K562 (cell line): ENCODE measurements around the gene FAM120AOS. TPM values are rescaled to one million over a fixed set of nuclear protein-coding genes. Genes with fewer than 3 reads are reported as not detected.

Source experiments
- ARID3B ChIP-seq: fragments of 250-450 bp; sonication (Bioruptor Pico); IDR thresholded peaks from 2 replicates; pipeline ENCODE4 v1.4.0; 2020; ENCODE audit warnings: borderline replicate concordance
- ATF3 ChIP-seq, 2 experiments: fragments of 450-650 bp in 1 of 2; sonication (generic) in 1 of 2; formaldehyde crosslinking in 1 of 2; IDR thresholded peaks in 1 of 2; conservative IDR thresholded peaks in 1 of 2; 2 replicates each; pipeline versions ENCODE4 v1.6.1 to v1.8.1; 2016 to 2023; ENCODE audit warnings: mild to moderate bottlenecking in 2 of 2, moderate library complexity in 2 of 2, inconsistent platforms in 1 of 2, missing genetic modification reagents in 1 of 2
- BHLHE40 ChIP-seq: IDR thresholded peaks from 2 replicates; pipeline ENCODE4 v1.6.1; 2011; ENCODE audit warnings: low read length, improper control_type of control experiment
- EP400 ChIP-seq: fragments of 450-650 bp; IDR thresholded peaks from 2 replicates; pipeline ENCODE4 v1.6.1; 2017; ENCODE audit warnings: antibody characterized with exemption, mild to moderate bottlenecking, moderate library complexity
- FOXP4 ChIP-seq: sonication (generic); formaldehyde crosslinking; IDR thresholded peaks from 2 replicates; pipeline ENCODE4 v1.8.0; 2022; ENCODE audit warnings: mild to moderate bottlenecking, missing genetic modification reagents, borderline replicate concordance
- GATAD2B ChIP-seq: fragments of 450-650 bp; IDR thresholded peaks from 2 replicates; pipeline ENCODE4 v1.6.1; 2017; ENCODE audit warnings: mild to moderate bottlenecking, borderline replicate concordance
- JUND ChIP-seq, 2 experiments: IDR thresholded peaks; 2 replicates in 1 of 2; 3 replicates in 1 of 2; pipeline ENCODE4 v1.6.1; 2011; ENCODE audit warnings: borderline replicate concordance in 2 of 2, low read depth in 2 of 2, low read length in 2 of 2, improper control_type of control experiment in 1 of 2, missing biosample characterization in 1 of 2, missing genetic modification characterization in 1 of 2, missing genetic modification reagents in 1 of 2
- MAFG ChIP-seq: fragments of 450-650 bp; conservative IDR thresholded peaks from 2 replicates; pipeline ENCODE4 v1.6.1; 2016; ENCODE audit warnings: missing genetic modification characterization, missing compliant biosample characterization
- MEF2D ChIP-seq: conservative IDR thresholded peaks from 2 replicates; pipeline ENCODE4 v1.6.1; 2016; ENCODE audit warnings: low read depth, missing genetic modification characterization, missing compliant biosample characterization
- MTA3 ChIP-seq: fragments of 450-650 bp; formaldehyde crosslinking; IDR thresholded peaks from 2 replicates; pipeline ENCODE4 v1.6.1; 2017; ENCODE audit warnings: mild to moderate bottlenecking, borderline replicate concordance
- NFE2 ChIP-seq: IDR thresholded peaks from 2 replicates; pipeline ENCODE4 v1.6.1; 2014; ENCODE audit warnings: antibody characterized with exemption, low read depth
- NFE2L1 ChIP-seq: fragments of 450-650 bp; IDR thresholded peaks from 2 replicates; pipeline ENCODE4 v1.6.1; 2016; ENCODE audit warnings: missing genetic modification characterization, low read depth, mild to moderate bottlenecking, missing compliant biosample characterization, moderate library complexity, borderline replicate concordance
- PHF21A ChIP-seq: fragments of 450-650 bp; IDR thresholded peaks from 2 replicates; pipeline ENCODE4 v1.6.1; 2017; ENCODE audit warnings: low read depth, borderline replicate concordance
- POLR2AphosphoS5 ChIP-seq: IDR thresholded peaks from 2 replicates; pipeline ENCODE4 v1.6.1; 2011; ENCODE audit warnings: mild to moderate bottlenecking, low read depth, low read length, moderate library complexity; ENCODE audit not compliant: control insufficient read depth, insufficient read depth
- POLR2G ChIP-seq: fragments of 200-400 bp; formaldehyde crosslinking; IDR thresholded peaks from 2 replicates; pipeline ENCODE4 v1.6.1; 2017; ENCODE audit warnings: low read depth, mild to moderate bottlenecking, antibody characterized with exemption, low read length, moderate library complexity
- PRPF4 ChIP-seq: fragments of 200-400 bp; formaldehyde crosslinking; IDR thresholded peaks from one replicate; pipeline ENCODE4 v1.6.1; 2017; ENCODE audit warnings: low read length, low read depth, mild to moderate bottlenecking; ENCODE audit not compliant: insufficient read depth, poor library complexity, severe bottlenecking
- RBM14 ChIP-seq: fragments of 200-400 bp; formaldehyde crosslinking; IDR thresholded peaks from 2 replicates; pipeline ENCODE4 v1.6.1; 2018; ENCODE audit warnings: low read depth, mild to moderate bottlenecking, low read length, moderate library complexity, borderline replicate concordance; ENCODE audit not compliant: insufficient read depth
- RBM15 ChIP-seq: fragments of 200-400 bp; formaldehyde crosslinking; IDR thresholded peaks from 2 replicates; pipeline ENCODE4 v1.6.1; 2018; ENCODE audit warnings: mild to moderate bottlenecking, low read length, moderate library complexity; ENCODE audit not compliant: insufficient read depth
- SMARCE1 ChIP-seq: fragments of 450-650 bp; IDR thresholded peaks from 2 replicates; pipeline ENCODE4 v1.7.1; 2016; ENCODE audit warnings: mild to moderate bottlenecking
- SUPT5H ChIP-seq: fragments of 450-650 bp; IDR thresholded peaks from 2 replicates; pipeline ENCODE4 v1.6.1; 2016
- ZNF354B ChIP-seq: fragments of 250-450 bp; sonication (Bioruptor Pico); IDR thresholded peaks from 2 replicates; pipeline ENCODE4 v1.4.0; 2020
- ZNF785 ChIP-seq: fragments of 250-450 bp; sonication (Bioruptor Pico); IDR thresholded peaks from 2 replicates; pipeline ENCODE4 v1.4.0; 2020; ENCODE audit warnings: mild to moderate bottlenecking
- polyA plus RNA-seq, 8 experiments: library from polyadenylated mRNA; depleted of rRNA in 4 of 8; stranded (reverse) in 5 of 8; unstranded in 3 of 8; fragments of >200 nt; fragmentation: Nextera tagmentation in 2 of 8; fragmentation: Illumina TruSeq in 1 of 8; extraction: Ambion mirVana in 2 of 8; extraction: Trizol in 1 of 8; gene quantifications; 2 replicates each; pipeline versions ENCODE4 v1.2.1 to v1.2.3, GENCODE V29; 2011 to 2014; ENCODE audit warnings: inconsistent platforms in 1 of 8, missing spikeins in 1 of 8
- total RNA-seq, 7 experiments: library from RNA; depleted of rRNA in 6 of 7; stranded (reverse); fragments of >200 nt in 6 of 7; fragmentation: Illumina TruSeq in 2 of 7; extraction: Trizol in 2 of 7; gene quantifications; 2 replicates each; pipeline versions ENCODE4 v1.2.1 to v1.2.3, GENCODE V29; 2011 to 2021; ENCODE audit warnings: low replicate concordance in 1 of 7

The FAM120AOS gene
- total and polyA plus RNA-seq, 9 of the 15 experiments (the other 6 are each of a cell fraction or from before 2014, with no cell fraction given): 18.8 to 53.4 (median 41.4) TPM

GRCh38 chr9:93467062-93467416 is 13.7 kb upstream of the FAM120AOS start (continued):
- TF ChIP-seq JUND (IDR thresholded peaks at IDR 0.05; ENCODE audit: borderline replicate concordance, low read depth, low read length) (peak; percentile 10; the same call in 1 of the 2 replicates), JUND (tag; IDR thresholded peaks at IDR 0.05; ENCODE audit: borderline replicate concordance, low read depth, low read length) (no peak), RBM14 (no peak), NFE2L1 (tag) (peak; percentile 87), SMARCE1 (0 out of 2 replicates have a peak, but pooled peaks have one; percentile 29), MEF2D (tag) (no peak), POLR2G (no peak), MAFG (tag) (peak; percentile 98), PHF21A (no peak), ZNF785 (CRISPR knock-in tag) (no peak), BHLHE40 (no peak), SUPT5H (no peak), ZNF354B (CRISPR knock-in tag) (no peak), ATF3 (IDR thresholded peaks at IDR 0.05) (0 out of 2 replicates have a peak, but pooled peaks have one; percentile 26), ATF3 (CRISPR knock-in tag; conservative IDR thresholded peaks at IDR 0.05) (no peak), NFE2 (peak; percentile 94), PRPF4 (no peak), ARID3B (no peak), EP400 (peak; percentile 34; the same call in 1 of the 2 replicates), RBM15 (no peak), MTA3 (no peak), POLR2AphosphoS5 (no peak), GATAD2B (0 out of 2 replicates have a peak, but pooled peaks have one; percentile 27), FOXP4 (CRISPR knock-in tag) (no peak)
